GM08714 (cell line): Measurements from ENCODE around the gene STMN3.

Source experiments
- H3K4me3 ChIP-seq: fragments of 200-500 bp; sonication (Bioruptor generic); 2 replicates; pipeline ENCODE4 v1.5.1; 2014; ENCODE audit warnings: mild to moderate bottlenecking, low read length, inconsistent platforms
- ZNF274 ChIP-seq: IDR thresholded peaks from 2 replicates; pipeline ENCODE4 v1.6.1; 2012; ENCODE audit warnings: mild to moderate bottlenecking, low read depth, low read length

STMN3 gene

DNA sequence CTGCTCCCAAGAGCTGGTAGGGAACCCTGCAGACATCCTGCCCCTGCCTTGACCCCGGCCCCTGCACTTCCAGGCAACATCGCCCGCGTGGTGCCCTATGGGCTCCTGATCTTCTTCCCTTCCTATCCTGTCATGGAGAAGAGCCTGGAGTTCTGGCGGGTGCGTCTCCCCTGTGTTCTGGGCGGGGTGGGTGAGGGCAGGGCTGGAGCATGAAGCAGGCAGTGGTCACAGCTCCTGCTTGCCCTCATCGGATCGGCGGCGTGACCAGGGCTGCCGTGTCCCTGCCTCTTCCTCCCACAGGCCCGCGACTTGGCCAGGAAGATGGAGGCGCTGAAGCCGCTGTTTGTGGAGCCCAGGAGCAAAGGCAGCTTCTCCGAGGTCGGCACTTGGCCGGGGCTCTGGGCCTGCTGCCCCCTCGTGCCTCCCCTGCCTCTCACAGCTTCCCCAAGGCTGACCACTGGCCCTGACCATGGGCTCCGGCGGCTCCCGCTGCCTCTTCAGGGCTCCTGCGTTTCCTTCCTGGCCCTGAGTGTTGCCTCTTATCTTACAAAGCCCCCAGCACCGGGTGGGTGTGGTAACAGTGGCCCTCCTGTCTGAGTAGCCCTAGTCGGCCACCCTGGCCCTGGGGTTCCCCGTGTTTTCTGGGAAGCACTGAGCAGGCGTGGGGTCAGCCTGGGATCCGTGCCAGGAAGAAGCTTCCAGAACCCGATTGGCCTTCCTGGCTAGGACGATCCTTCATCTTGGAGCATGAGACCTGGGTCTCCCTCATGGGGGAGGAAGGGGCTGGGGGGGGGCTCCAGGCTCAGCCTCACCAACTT, 35.2 kb upstream of the STMN3 start:
- H3K4me3 ChIP-seq, result no peak overlapping the region
- TF ChIP-seq ZNF274, result no peak

- no peak overlapping the region for H3K4me3 ChIP-seq
- no peak for TF ChIP-seq ZNF274
Observed at GRCh38 chr20:63687419-63688178, 34.4 kb upstream of the STMN3 start.

DNA sequence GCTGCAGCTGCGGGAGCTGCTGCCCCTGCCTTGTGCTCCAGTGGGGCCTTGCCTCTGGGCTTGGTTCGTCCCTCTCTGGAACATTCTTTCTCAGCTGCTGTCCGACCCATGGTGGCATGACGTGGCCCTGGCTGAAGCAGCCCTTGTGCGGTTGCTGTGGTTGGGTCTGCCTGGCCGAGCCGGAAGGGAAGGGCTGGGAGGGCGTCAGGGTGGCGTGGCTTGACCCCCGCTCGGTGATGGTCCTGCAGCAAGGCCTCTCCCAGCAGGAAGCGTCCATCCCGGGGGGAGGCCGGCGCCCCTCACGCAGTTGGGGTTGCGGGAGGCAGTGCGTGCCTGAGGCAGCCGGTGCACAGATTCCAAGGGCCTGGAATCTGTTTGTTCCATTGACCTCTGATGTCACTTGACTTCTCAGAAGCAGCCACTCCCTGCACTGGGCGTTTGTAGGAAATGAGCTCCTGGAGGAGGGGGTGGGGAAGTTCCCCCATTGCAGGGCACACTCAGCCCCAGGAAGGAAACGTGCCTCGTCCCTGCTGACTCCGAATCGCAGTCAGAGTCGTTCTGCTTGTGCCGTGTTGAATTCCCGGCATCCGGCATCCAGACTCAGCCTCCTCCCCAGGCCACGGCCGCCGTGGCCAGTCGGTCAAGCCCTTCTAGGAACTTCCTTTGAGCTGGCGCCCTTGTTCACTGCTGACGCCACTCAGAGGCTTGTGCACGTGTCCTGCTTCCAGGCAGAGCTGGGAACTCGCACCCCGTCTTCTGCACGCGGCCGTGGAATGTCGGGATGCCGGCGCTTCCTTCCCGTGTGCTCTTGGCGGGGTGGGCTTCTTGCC, 33.5 kb upstream of the STMN3 start:
- H3K4me3 ChIP-seq, result no peak overlapping the region
- no peak for TF ChIP-seq ZNF274

- no peak overlapping the region for H3K4me3 ChIP-seq
- TF ChIP-seq ZNF274, result no peak
Observed at GRCh38 chr20:63686094-63686491, 32.9 kb upstream of the STMN3 start.

DNA sequence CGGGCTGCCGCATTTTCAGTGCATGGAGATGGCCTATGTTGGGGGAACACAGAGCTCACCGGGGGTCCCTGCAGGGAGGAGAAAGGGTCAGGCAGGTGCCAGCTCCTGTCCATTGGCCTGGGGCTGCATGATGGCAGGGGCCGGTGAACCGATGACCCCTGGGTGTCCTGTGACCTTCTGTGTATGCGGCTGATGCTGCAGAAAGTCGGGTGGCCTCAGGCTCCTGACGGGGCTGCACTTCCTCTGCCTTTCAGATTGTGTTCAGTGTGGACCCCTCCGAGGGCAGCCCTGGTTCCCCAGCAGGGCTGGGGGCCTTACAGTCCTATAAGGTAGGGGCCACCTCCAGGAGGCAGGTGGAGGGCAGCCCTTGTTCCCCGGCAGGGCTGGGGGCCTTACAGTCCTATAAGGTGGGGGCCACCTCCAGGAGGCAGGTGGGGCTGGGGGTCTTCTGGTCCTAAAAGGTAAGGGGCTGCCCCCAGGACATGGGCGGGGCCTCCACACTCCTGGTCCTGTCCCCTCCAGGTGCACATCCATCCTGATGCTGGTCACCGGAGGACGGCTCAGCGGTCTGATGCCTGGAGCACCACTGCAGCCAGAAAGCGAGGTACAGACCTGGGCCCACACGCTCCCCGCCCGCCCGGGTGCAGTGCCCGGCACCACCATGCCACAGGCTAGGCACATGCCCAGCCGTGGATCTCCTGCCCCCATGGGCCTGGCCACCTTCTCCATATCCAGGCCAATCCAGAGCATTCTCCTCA, 32.2 kb upstream of the STMN3 start:
- TF ChIP-seq ZNF274, result no peak
- H3K4me3 ChIP-seq, result no peak overlapping the region

GRCh38 chr20:63682384-63683139, 29.3 kb upstream of the STMN3 start:
- H3K4me3 ChIP-seq, result no peak overlapping the region

GRCh38 chr20:63681609-63682142, 28.5 kb upstream of the STMN3 start:
- no peak overlapping the region for H3K4me3 ChIP-seq
- TF ChIP-seq ZNF274, result no peak

More at GRCh38 chr20:63682384-63683139, 29.3 kb upstream of the STMN3 start:
- no peak for TF ChIP-seq ZNF274

- no peak overlapping the region for H3K4me3 ChIP-seq
- TF ChIP-seq ZNF274, result no peak
Observed at GRCh38 chr20:63680857-63681608, 27.8 kb upstream of the STMN3 start.

GRCh38 chr20:63680427-63680826, 27.2 kb upstream of the STMN3 start:
- TF ChIP-seq ZNF274, result no peak
- H3K4me3 ChIP-seq, result no peak overlapping the region

GRCh38 chr20:63679799-63680305, 26.6 kb upstream of the STMN3 start:
- TF ChIP-seq ZNF274, result no peak
- no peak overlapping the region for H3K4me3 ChIP-seq

- no peak overlapping the region for H3K4me3 ChIP-seq
- no peak for TF ChIP-seq ZNF274
Observed at GRCh38 chr20:63678667-63679465, 25.6 kb upstream of the STMN3 start.

GRCh38 chr20:63678071-63678470, 24.8 kb upstream of the STMN3 start:
- no peak overlapping the region for H3K4me3 ChIP-seq
- TF ChIP-seq ZNF274, result no peak
